Measurements from ENCODE around the gene DROSHA.
A peak's percentile ranks its signal among the peaks of the same experiment; 100 is the strongest.

Gene DROSHA

GRCh38 chr5:31464081-31464480, 67.8 kb downstream of the DROSHA start:
- DNase-seq: no peak

GRCh38 chr5:31463351-31463750, 68.5 kb downstream of the DROSHA start:
- DNase-seq: no peak

GRCh38 chr5:31459594-31459993, 72.3 kb downstream of the DROSHA start:
- DNase-seq: no peak

GRCh38 chr5:31455172-31455571, 76.7 kb downstream of the DROSHA start:
- no peak for DNase-seq

- DNase-seq: no peak
Measured at GRCh38 chr5:31453522-31453921, 78.4 kb downstream of the DROSHA start.

- DNase-seq: no peak
Measured at GRCh38 chr5:31452314-31452713, 79.6 kb downstream of the DROSHA start.

GRCh38 chr5:31449962-31450361, 81.9 kb downstream of the DROSHA start:
- no peak for DNase-seq

- no peak for DNase-seq
Measured at GRCh38 chr5:31449174-31449573, 82.7 kb downstream of the DROSHA start.

- DNase-seq: no peak
Measured at GRCh38 chr5:31445041-31445600, 86.8 kb downstream of the DROSHA start.

GRCh38 chr5:31443572-31443971, 88.3 kb downstream of the DROSHA start:
- no peak for DNase-seq

- DNase-seq: no peak
Measured at GRCh38 chr5:31442058-31442745, 89.7 kb downstream of the DROSHA start.

GRCh38 chr5:31436851-31437250, 95.0 kb downstream of the DROSHA start:
- no peak for DNase-seq

GRCh38 chr5:31435730-31436129, 96.2 kb downstream of the DROSHA start:
- DNase-seq: no peak

GRCh38 chr5:31434898-31435297, 97.0 kb downstream of the DROSHA start:
- DNase-seq: no peak

GRCh38 chr5:31433229-31433628, 98.7 kb downstream of the DROSHA start:
- DNase-seq: no peak

- no peak for DNase-seq
Measured at GRCh38 chr5:31427724-31428309, 104.1 kb downstream of the DROSHA start.

GRCh38 chr5:31427013-31427723, 104.7 kb downstream of the DROSHA start:
- DNase-seq: no peak

- DNase-seq: no peak
Measured at GRCh38 chr5:31421806-31422586, 109.9 kb downstream of the DROSHA start.

- peak; percentile 48 to 79 (median 70) for DNase-seq
Measured at GRCh38 chr5:31417512-31417911, 114.4 kb downstream of the DROSHA start.

GRCh38 chr5:31416547-31416946, 115.3 kb downstream of the DROSHA start:
- no peak for DNase-seq

- DNase-seq: peak in 2 of 4 experiments; percentile 7 to 8
Measured at GRCh38 chr5:31415960-31416359, 115.9 kb downstream of the DROSHA start.

- DNase-seq: no peak
Measured at GRCh38 chr5:31415009-31415923, 116.6 kb downstream of the DROSHA start.

Measured in suppressor macrophage (primary cell).